K562 (cell line): ENCODE results near the gene RPS19BP1. TPM values are rescaled to one million over a fixed set of nuclear protein-coding genes. Genes with fewer than 3 reads are reported as not detected.

Experiments used
- ATAC-seq: fragments of 200-7000 bp; cut with Tn5 transposase; 3 replicates; pipeline ENCODE4 v1.9.1; 2020; ENCODE audit warnings: moderate library complexity
- BruUV-seq: library from RNA; stranded (reverse); fragments of 400-500 nt; replicated peaks from 2 replicates; lab custom pipeline; 2021; lab: Mats Ljungman, UMichigan
- CTCF ChIA-PET: fragments of 300-600 bp; formaldehyde crosslinking; extraction: SDS; loops from one replicate; lab custom pipeline; 2021; ENCODE audit warnings: low intra/inter-chr PET ratio; lab: Yijun Ruan, JAX
- POLR2A ChIA-PET: fragments of 300-600, 350-650 bp; sonication (Branson Sonifier 250); formaldehyde crosslinking; extraction: SDS; loops from one replicate; lab custom pipeline; 2021; ENCODE audit warnings: antibody characterized with exemption, inconsistent platforms; lab: Yijun Ruan, JAX
- DNase-seq, 4 experiments: peaks; one replicate each; pipeline versions ENCODE4 v3.0.0 to v3.0.0-alpha.2; 2011 to 2018; ENCODE audit warnings: low spot score in 3 of 4, mixed read lengths in 3 of 4; ENCODE audit errors: extremely low read depth in 1 of 4
- FAIRE-seq: peaks from 2 replicates; lab custom pipeline; 2011; peaks lifted over from hg19 to GRCh38; lab: Jason Lieb, UNC
- H2AFZ ChIP-seq: 2 replicates; pipeline ENCODE4 v1.6.0; 2011; ENCODE audit warnings: low read depth, low read length, control low read depth, inconsistent platforms
- H3K27ac ChIP-seq: fragments of 200-600 bp; 3 replicates; pipeline ENCODE4 v1.8.0; 2011; ENCODE audit warnings: low read depth, mild to moderate bottlenecking, control low read depth, inconsistent platforms, low read length, moderate library complexity, mixed read lengths; ENCODE audit errors: extremely low read depth
- H3K27me3 ChIP-seq, 2 experiments: fragments of 300-600 bp in 1 of 2; 2 replicates in 1 of 2; 3 replicates in 1 of 2; pipeline versions ENCODE4 v1.6.0 to v1.8.0; 2011; ENCODE audit warnings: inconsistent platforms in 2 of 2, low read length in 2 of 2, mild to moderate bottlenecking in 1 of 2, mixed read lengths in 1 of 2, moderate library complexity in 1 of 2; ENCODE audit not compliant: control insufficient read depth in 2 of 2, insufficient read depth in 2 of 2
- H3K36me3 ChIP-seq: fragments of 300-600 bp; 3 replicates; pipeline ENCODE4 v1.8.0; 2011; ENCODE audit warnings: mild to moderate bottlenecking, low read length, inconsistent platforms; ENCODE audit not compliant: control insufficient read depth, insufficient read depth
- H3K4me1 ChIP-seq, 2 experiments: fragments of 200-600 bp in 1 of 2; replicated peaks in 1 of 2; 2 replicates in 1 of 2; 3 replicates in 1 of 2; pipeline versions ENCODE4 v1.5.1 to v1.8.0; 2011; ENCODE audit warnings: inconsistent platforms in 2 of 2, low read length in 2 of 2, mild to moderate bottlenecking in 1 of 2, mixed read lengths in 1 of 2, moderate library complexity in 1 of 2; ENCODE audit not compliant: control insufficient read depth in 2 of 2, insufficient read depth in 2 of 2
- H3K4me2 ChIP-seq: 2 replicates; pipeline ENCODE4 v1.6.1; 2011; ENCODE audit warnings: low read length, control low read depth, inconsistent platforms, mixed read lengths; ENCODE audit not compliant: insufficient read depth
- H3K4me3 ChIP-seq: fragments of 200-600 bp; sonication (generic), shearing (Covaris generic); 2 replicates; pipeline ENCODE4 v1.5.1; 2016; ENCODE audit warnings: control low read depth, inconsistent platforms
- H3K79me2 ChIP-seq: fragments of 200-600 bp; 3 replicates; pipeline ENCODE4 v1.8.0; 2011; ENCODE audit warnings: low read length, inconsistent platforms; ENCODE audit not compliant: control insufficient read depth, insufficient read depth
- H3K9ac ChIP-seq, 2 experiments: 2 replicates each; pipeline versions ENCODE4 v1.6.0 to v1.6.1; 2011; ENCODE audit warnings: low read depth in 2 of 2, low read length in 2 of 2, control low read depth in 1 of 2, inconsistent platforms in 1 of 2, mild to moderate bottlenecking in 1 of 2, mixed read lengths in 1 of 2; ENCODE audit not compliant: insufficient read depth in 1 of 2
- H3K9me1 ChIP-seq: one replicate; pipeline ENCODE4 v1.6.0; 2011; ENCODE audit warnings: inconsistent platforms, mild to moderate bottlenecking, low read length, moderate library complexity; ENCODE audit not compliant: control insufficient read depth, insufficient read depth
- H3K9me3 ChIP-seq: replicated peaks from 2 replicates; pipeline ENCODE4 v1.5.1; 2011; ENCODE audit warnings: low read depth, low read length, inconsistent platforms; ENCODE audit not compliant: control insufficient read depth, insufficient read depth
- H4K20me1 ChIP-seq: replicated peaks from 2 replicates; pipeline ENCODE4 v1.6.1; 2011; ENCODE audit warnings: low read length, inconsistent platforms, mixed read lengths; ENCODE audit not compliant: control insufficient read depth, insufficient read depth
- BRF1 ChIP-seq: IDR thresholded peaks from 3 replicates; pipeline ENCODE4 v1.6.1; 2011; ENCODE audit warnings: borderline replicate concordance, mild to moderate bottlenecking; ENCODE audit not compliant: insufficient read length; ENCODE audit errors: extremely low read depth
- E2F4 ChIP-seq: sonication (generic); formaldehyde crosslinking; IDR thresholded peaks from 2 replicates; pipeline ENCODE4 v1.8.0; 2022; ENCODE audit warnings: mild to moderate bottlenecking, low read depth, missing genetic modification reagents
- ELK1 ChIP-seq: sonication (generic); formaldehyde crosslinking; IDR thresholded peaks from 2 replicates; pipeline ENCODE4 v1.8.1; 2022; ENCODE audit warnings: missing genetic modification reagents
- FOSL1 ChIP-seq: fragments of 200-800 bp; sonication (Bioruptor generic); conservative IDR thresholded peaks from 2 replicates; pipeline ENCODE4 v1.6.1; 2016; ENCODE audit warnings: missing genetic modification characterization, missing compliant biosample characterization
- GABPB1 ChIP-seq: sonication (generic); formaldehyde crosslinking; IDR thresholded peaks from 2 replicates; pipeline ENCODE4 v1.8.0; 2022; ENCODE audit warnings: mild to moderate bottlenecking, missing genetic modification reagents
- MITF ChIP-seq: IDR thresholded peaks from 2 replicates; pipeline ENCODE4 v1.6.1; 2014; ENCODE audit warnings: antibody characterized with exemption
- NR2C2 ChIP-seq, 2 experiments: fragments of 200-800 bp in 1 of 2; sonication (Bioruptor generic) in 1 of 2; sonication (generic) in 1 of 2; formaldehyde crosslinking in 1 of 2; IDR thresholded peaks; 2 replicates each; pipeline versions ENCODE4 v1.6.1 to v1.8.0; 2016 to 2022; ENCODE audit warnings: mild to moderate bottlenecking in 1 of 2, missing compliant biosample characterization in 1 of 2, missing genetic modification characterization in 1 of 2, missing genetic modification reagents in 1 of 2
- POLR3A ChIP-seq: IDR thresholded peaks from 2 replicates; pipeline ENCODE4 v1.6.1; 2011; ENCODE audit warnings: borderline replicate concordance, mild to moderate bottlenecking, moderate library complexity; ENCODE audit not compliant: insufficient read length, insufficient read depth; ENCODE audit errors: extremely low read depth
- RUNX1 ChIP-seq: sonication (generic); IDR thresholded peaks from 2 replicates; pipeline ENCODE4 v1.6.1; 2016; ENCODE audit warnings: antibody characterized with exemption, low read depth
- TBP ChIP-seq: optimal IDR thresholded peaks from 2 replicates; pipeline ENCODE3; 2011; ENCODE audit warnings: low read depth, low read length, improper control_type of control experiment
- THRAP3 ChIP-seq: fragments of 450-650 bp; IDR thresholded peaks from 2 replicates; pipeline ENCODE4 v1.6.1; 2016; ENCODE audit warnings: mild to moderate bottlenecking, inconsistent platforms, borderline replicate concordance
- ZNF41 ChIP-seq: fragments of 250-450 bp; sonication (Bioruptor Pico); conservative IDR thresholded peaks from 2 replicates; pipeline ENCODE4 v1.4.0; 2020; ENCODE audit warnings: mild to moderate bottlenecking
- WGBS: fragments of 100-300 bp; shearing (Covaris generic); methylation state at CpG from one replicate; pipeline ENCODE4 v1.1.6; 2016; ENCODE audit warnings: low coverage, mixed read lengths; ENCODE audit not compliant: insufficient coverage; ENCODE audit errors: missing lambda C conversion rate; 5-methylcytosine and 5-hydroxymethylcytosine counted together
- in situ Hi-C: fragments of 300-500 bp; cut with MboI; formaldehyde crosslinking; loops from 4 replicates; pipeline ENCODE4 v1.15.0; 2018; ENCODE audit warnings: inconsistent platforms, mixed read lengths
- intact Hi-C: fragments of 100-400 bp; cut with micrococcal nuclease; formaldehyde crosslinking; loops from 2 replicates; pipeline ENCODE4 v1.14.2; 2022
- polyA plus RNA-seq, 8 experiments: library from polyadenylated mRNA; depleted of rRNA in 4 of 8; stranded (reverse) in 5 of 8; unstranded in 3 of 8; fragments of >200 nt; fragmentation: Nextera tagmentation in 2 of 8; fragmentation: Illumina TruSeq in 1 of 8; extraction: Ambion mirVana in 2 of 8; extraction: Trizol in 1 of 8; gene quantifications; 2 replicates each; pipeline versions ENCODE4 v1.2.1 to v1.2.3, GENCODE V29; 2011 to 2014; ENCODE audit warnings: inconsistent platforms in 1 of 8, missing spikeins in 1 of 8
- total RNA-seq, 7 experiments: library from RNA; depleted of rRNA in 6 of 7; stranded (reverse); fragments of >200 nt in 6 of 7; fragmentation: Illumina TruSeq in 2 of 7; extraction: Trizol in 2 of 7; gene quantifications; 2 replicates each; pipeline versions ENCODE4 v1.2.1 to v1.2.3, GENCODE V29; 2011 to 2021; ENCODE audit warnings: low replicate concordance in 1 of 7
- TF ChIP-seq, protein P1 (sequence below): fragments of 250-450 bp; sonication (Bioruptor Pico); IDR thresholded peaks from 2 replicates; pipeline ENCODE4 v1.4.0; 2020; ENCODE audit warnings: mild to moderate bottlenecking, moderate library complexity, borderline replicate concordance

RPS19BP1 gene
- total and polyA plus RNA-seq, 9 of the 15 experiments (the other 6 are each of a cell fraction or from before 2014, with no cell fraction given), result 3.0 to 223 (median 84.3) TPM

DNA sequence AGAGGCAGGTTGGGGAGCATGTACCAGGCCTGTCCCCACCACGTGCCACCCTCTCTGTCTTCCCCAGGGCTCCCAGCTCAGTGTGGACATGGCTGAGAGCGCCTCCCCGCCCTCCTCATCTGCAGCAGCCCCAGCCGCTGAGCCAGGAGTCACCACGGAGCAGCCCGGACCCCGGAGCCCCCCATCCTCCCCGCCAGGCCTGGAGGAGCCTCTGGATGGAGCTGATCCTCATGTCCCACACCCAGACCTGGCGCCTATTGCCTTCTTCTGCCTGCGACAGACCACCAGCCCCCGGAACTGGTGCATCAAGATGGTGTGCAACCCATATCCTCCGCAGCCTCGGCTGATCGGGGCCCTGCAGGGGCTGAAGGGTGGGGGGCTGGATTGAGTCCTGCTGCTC lies 38.1 kb upstream of the RPS19BP1 start, which contains the start of gene CACNA1I (continued):
- TF ChIP-seq TBP, result no peak

DNA sequence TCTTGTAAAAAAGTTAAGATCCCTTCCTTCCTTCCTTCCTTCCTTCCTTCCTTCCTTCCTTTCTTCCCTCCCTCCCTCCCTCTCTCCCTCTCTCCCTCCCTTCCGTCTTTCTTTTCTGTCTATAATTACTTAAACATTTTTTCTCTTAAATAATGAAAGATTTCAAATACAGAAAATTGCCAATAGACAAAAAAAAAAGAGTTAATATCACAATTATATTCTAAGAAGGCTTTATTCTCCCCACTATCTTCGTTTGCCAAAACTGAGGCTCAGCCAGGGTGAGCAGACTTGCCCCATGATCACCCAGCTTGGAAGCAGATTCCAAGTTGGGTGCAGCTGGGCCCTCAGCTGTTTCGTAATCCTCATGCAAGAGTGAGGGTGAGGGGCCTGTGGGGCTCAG lies 37.7 kb upstream of the RPS19BP1 start:
- Histone ChIP-seq H3K4me2 (no peak overlapping the region), H3K4me3 (no peak overlapping the region), H3K4me1 (peaks cover 9 to 39% of the 10 kb centered on the region in 2 experiments; a peak in 4 of 5 replicates), H3K27me3 (no peaks in the 10 kb centered on the region), H3K9me3 (no peaks in the 10 kb centered on the region), H3K27ac (no peak overlapping the region), H3K79me2 (no peaks in the 10 kb centered on the region), H2AFZ (no peak overlapping the region), H3K9ac (no peak overlapping the region), H4K20me1 (no peaks in the 10 kb centered on the region), H3K36me3 (no peaks in the 10 kb centered on the region), H3K9me1 (no peaks in the 10 kb centered on the region)
- DNase-seq, result no peak
- WGBS, result 45% methylated on average over 3 of the region's 3 CpGs
- ChIA-PET CTCF (no interaction called here), POLR2A (interaction anchor here (1.1 kb wide), 1 partner anchor 12 kb away, joined by 3 read pairs; no protein-coding TSS in a partner anchor)
- no peak for FAIRE-seq
- ATAC-seq, result no peak
- in situ Hi-C loops, result no loop called here
- no TSS peak for BruUV-seq
- intact Hi-C loops, result no loop called here
- no peak for TF ChIP-seq ZNF41 (CRISPR knock-in tag)
- TF ChIP-seq FOSL1 (tag), result no peak
- no peak for TF ChIP-seq E2F4 (CRISPR knock-in tag)
- no peak for TF ChIP-seq ELK1 (CRISPR knock-in tag)
- TF ChIP-seq, protein P1, sequence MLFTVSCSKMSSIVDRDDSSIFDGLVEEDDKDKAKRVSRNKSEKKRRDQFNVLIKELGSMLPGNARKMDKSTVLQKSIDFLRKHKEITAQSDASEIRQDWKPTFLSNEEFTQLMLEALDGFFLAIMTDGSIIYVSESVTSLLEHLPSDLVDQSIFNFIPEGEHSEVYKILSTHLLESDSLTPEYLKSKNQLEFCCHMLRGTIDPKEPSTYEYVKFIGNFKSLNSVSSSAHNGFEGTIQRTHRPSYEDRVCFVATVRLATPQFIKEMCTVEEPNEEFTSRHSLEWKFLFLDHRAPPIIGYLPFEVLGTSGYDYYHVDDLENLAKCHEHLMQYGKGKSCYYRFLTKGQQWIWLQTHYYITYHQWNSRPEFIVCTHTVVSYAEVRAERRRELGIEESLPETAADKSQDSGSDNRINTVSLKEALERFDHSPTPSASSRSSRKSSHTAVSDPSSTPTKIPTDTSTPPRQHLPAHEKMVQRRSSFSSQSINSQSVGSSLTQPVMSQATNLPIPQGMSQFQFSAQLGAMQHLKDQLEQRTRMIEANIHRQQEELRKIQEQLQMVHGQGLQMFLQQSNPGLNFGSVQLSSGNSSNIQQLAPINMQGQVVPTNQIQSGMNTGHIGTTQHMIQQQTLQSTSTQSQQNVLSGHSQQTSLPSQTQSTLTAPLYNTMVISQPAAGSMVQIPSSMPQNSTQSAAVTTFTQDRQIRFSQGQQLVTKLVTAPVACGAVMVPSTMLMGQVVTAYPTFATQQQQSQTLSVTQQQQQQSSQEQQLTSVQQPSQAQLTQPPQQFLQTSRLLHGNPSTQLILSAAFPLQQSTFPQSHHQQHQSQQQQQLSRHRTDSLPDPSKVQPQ (CRISPR knock-in tag), result no peak
- TF ChIP-seq THRAP3, result no peak
- no peak for TF ChIP-seq POLR3A
- no peak for TF ChIP-seq MITF
- TF ChIP-seq BRF1, result no peak
- TF ChIP-seq RUNX1, result no peak
- no peak for TF ChIP-seq GABPB1 (CRISPR knock-in tag)
- no peak for TF ChIP-seq NR2C2 (CRISPR knock-in tag; IDR thresholded peaks at IDR 0.05)
- TF ChIP-seq NR2C2 (tag; IDR thresholded peaks at IDR 0.05), result no peak
